HepG2 (cell line): ENCODE data around the gene EED. TPM values are rescaled to one million over a fixed set of nuclear protein-coding genes. Genes with fewer than 3 reads are reported as not detected.

Experiments used
- ATAC-seq: fragments of 200-7000 bp; cut with Tn5 transposase; 3 replicates; pipeline ENCODE4 v1.9.1; 2020; ENCODE audit warnings: mild to moderate bottlenecking, moderate library complexity
- BruUV-seq: library from RNA; stranded (reverse); fragments of 400-500 nt; replicated peaks from 2 replicates; lab custom pipeline; 2021; lab: Mats Ljungman, UMichigan
- CTCF ChIA-PET: fragments of 300-600 bp; formaldehyde crosslinking; extraction: SDS; loops from one replicate; lab custom pipeline; 2021; ENCODE audit warnings: low total read pairs, inconsistent platforms, low intra/inter-chr PET ratio; lab: Yijun Ruan, JAX
- POLR2A ChIA-PET: fragments of 350-600 bp; sonication (Branson Sonifier 250); formaldehyde crosslinking; loops from one replicate; lab custom pipeline; 2020; ENCODE audit warnings: antibody characterized with exemption, inconsistent platforms; lab: Yijun Ruan, JAX
- DNase-seq: peaks from one replicate; pipeline ENCODE4 v3.0.0-alpha.2; 2015; ENCODE audit warnings: low spot score
- FAIRE-seq: peaks from 3 replicates; lab custom pipeline; 2011; peaks lifted over from hg19 to GRCh38; lab: Jason Lieb, UNC
- H2AFZ ChIP-seq: one replicate; pipeline ENCODE4 v1.6.1; 2011; ENCODE audit warnings: low read length, inconsistent platforms
- H3K27ac ChIP-seq: fragments of 300-600 bp; 3 replicates; pipeline ENCODE4 v1.8.0; 2011; ENCODE audit warnings: mixed run types, mild to moderate bottlenecking, mixed read lengths, low read length, inconsistent platforms; ENCODE audit not compliant: insufficient read depth; ENCODE audit errors: extremely low read length
- H3K27me3 ChIP-seq, 2 experiments: fragments of 200-600 bp in 1 of 2; 2 replicates in 1 of 2; 3 replicates in 1 of 2; pipeline versions ENCODE4 v1.6.0 to v1.8.0; 2011; ENCODE audit warnings: low read length in 2 of 2, mild to moderate bottlenecking in 2 of 2, moderate library complexity in 2 of 2, inconsistent platforms in 1 of 2; ENCODE audit not compliant: insufficient read depth in 2 of 2, control insufficient read depth in 1 of 2
- H3K36me3 ChIP-seq, 2 experiments: fragments of 200-600 bp in 1 of 2; replicated peaks in 1 of 2; 2 replicates in 1 of 2; 3 replicates in 1 of 2; pipeline versions ENCODE4 v1.5.1 to v1.8.0; 2011; ENCODE audit warnings: low read length in 2 of 2, inconsistent platforms in 1 of 2; ENCODE audit not compliant: insufficient read depth in 2 of 2, control insufficient read depth in 1 of 2
- H3K4me1 ChIP-seq: 2 replicates; pipeline ENCODE4 v1.5.1; 2012; ENCODE audit warnings: low read length, inconsistent platforms; ENCODE audit not compliant: insufficient read depth
- H3K4me2 ChIP-seq: 2 replicates; pipeline ENCODE4 v1.6.0; 2011; ENCODE audit warnings: low read depth, low read length, inconsistent platforms
- H3K4me3 ChIP-seq, 3 experiments: fragments of 200-600 bp in 1 of 3; sonication (generic), shearing (Covaris generic) in 1 of 3; replicated peaks in 1 of 3; 2 replicates each; pipeline ENCODE4 v1.5.1; 2011 to 2016; ENCODE audit warnings: low read length in 3 of 3, inconsistent platforms in 2 of 3, low read depth in 2 of 3, mild to moderate bottlenecking in 2 of 3, control low read depth in 1 of 3, mixed read lengths in 1 of 3; ENCODE audit not compliant: insufficient read depth in 1 of 3
- H3K79me2 ChIP-seq: one replicate; pipeline ENCODE4 v1.6.1; 2011; ENCODE audit warnings: low read length, inconsistent platforms; ENCODE audit not compliant: insufficient read depth
- H3K9ac ChIP-seq: 2 replicates; pipeline ENCODE4 v1.6.0; 2011; ENCODE audit warnings: mild to moderate bottlenecking, low read depth, low read length, inconsistent platforms; ENCODE audit not compliant: insufficient read depth
- H3K9me3 ChIP-seq: 2 replicates; pipeline ENCODE4 v1.5.1; 2012; ENCODE audit warnings: mild to moderate bottlenecking, low read length
- H4K20me1 ChIP-seq: 2 replicates; pipeline ENCODE4 v1.6.0; 2011; ENCODE audit warnings: inconsistent platforms, mild to moderate bottlenecking, low read length, moderate library complexity; ENCODE audit not compliant: insufficient read depth
- ARID2 ChIP-seq: sonication (generic); formaldehyde crosslinking; IDR thresholded peaks from 2 replicates; pipeline ENCODE4 v1.8.1; 2022; ENCODE audit warnings: mild to moderate bottlenecking, missing genetic modification reagents, borderline replicate concordance
- CHD2 ChIP-seq: IDR thresholded peaks from 2 replicates; pipeline ENCODE4 v1.6.1; 2011; ENCODE audit warnings: low read depth, low read length, improper control_type of control experiment
- ELF4 ChIP-seq: sonication (generic); formaldehyde crosslinking; IDR thresholded peaks from 2 replicates; pipeline ENCODE4 v1.5.0; 2020; ENCODE audit warnings: missing genetic modification reagents, mild to moderate bottlenecking, moderate library complexity, borderline replicate concordance
- JUN ChIP-seq: sonication (generic); formaldehyde crosslinking; IDR thresholded peaks from 2 replicates; pipeline ENCODE4 v1.4.0; 2020; ENCODE audit warnings: mild to moderate bottlenecking, missing genetic modification reagents
- NONO ChIP-seq, 2 experiments: fragments of 450-650 bp in 1 of 2; sonication (generic) in 1 of 2; formaldehyde crosslinking in 1 of 2; IDR thresholded peaks in 1 of 2; conservative IDR thresholded peaks in 1 of 2; 2 replicates each; pipeline versions ENCODE4 v1.6.1 to v1.8.0; 2017 to 2022; ENCODE audit warnings: mild to moderate bottlenecking in 1 of 2, missing genetic modification reagents in 1 of 2, moderate library complexity in 1 of 2
- PRMT3 ChIP-seq: sonication (generic); formaldehyde crosslinking; IDR thresholded peaks from 2 replicates; pipeline ENCODE4 v1.8.1; 2022; ENCODE audit warnings: low read depth, mild to moderate bottlenecking, moderate library complexity, missing genetic modification reagents, borderline replicate concordance
- RFX1 ChIP-seq: fragments of 450-650 bp; IDR thresholded peaks from 2 replicates; pipeline ENCODE4 v1.6.1; 2017
- SP2 ChIP-seq: sonication (generic); formaldehyde crosslinking; IDR thresholded peaks from 2 replicates; pipeline ENCODE4 v1.5.1; 2020; ENCODE audit warnings: mild to moderate bottlenecking, missing genetic modification reagents
- SP5 ChIP-seq: IDR thresholded peaks from 2 replicates; pipeline ENCODE4 v1.6.1; 2016; ENCODE audit warnings: low read depth, borderline replicate concordance
- STAT5B ChIP-seq: sonication (generic); formaldehyde crosslinking; IDR thresholded peaks from 2 replicates; pipeline ENCODE4 v1.4.0; 2020; ENCODE audit warnings: missing genetic modification reagents
- SUZ12 ChIP-seq: fragments of 150-350 bp; IDR thresholded peaks from 2 replicates; pipeline ENCODE4 v1.6.1; 2014; ENCODE audit warnings: low read depth, low read length
- TOE1 ChIP-seq: sonication (generic); formaldehyde crosslinking; IDR thresholded peaks from 2 replicates; pipeline ENCODE4 v1.4.0; 2020; ENCODE audit warnings: mild to moderate bottlenecking, missing genetic modification reagents
- ZNF543 ChIP-seq: sonication (generic); formaldehyde crosslinking; IDR thresholded peaks from 2 replicates; pipeline ENCODE4 v1.4.0; 2020; ENCODE audit warnings: mild to moderate bottlenecking, missing genetic modification reagents
- ZNF616 ChIP-seq: sonication (generic); formaldehyde crosslinking; IDR thresholded peaks from 2 replicates; pipeline ENCODE4 v1.5.0; 2020; ENCODE audit warnings: low read depth, mild to moderate bottlenecking, missing genetic modification reagents
- ZNF781 ChIP-seq: sonication (generic); formaldehyde crosslinking; IDR thresholded peaks from 2 replicates; pipeline ENCODE4 v1.5.1; 2020; ENCODE audit warnings: borderline replicate concordance, mild to moderate bottlenecking, missing genetic modification reagents; ENCODE audit errors: not compliant biosample characterization
- ZSCAN30 ChIP-seq: sonication (generic); formaldehyde crosslinking; IDR thresholded peaks from 2 replicates; pipeline ENCODE4 v1.5.0; 2020; ENCODE audit warnings: mild to moderate bottlenecking, missing genetic modification reagents
- WGBS: methylation state at CpG from one replicate; pipeline ENCODE4 v1.1.6; 2017; ENCODE audit warnings: low lambda C conversion rate; 5-methylcytosine and 5-hydroxymethylcytosine counted together
- in situ Hi-C: cut with HindIII; loops from 2 replicates; pipeline ENCODE4 v1.10.0; 2017; ENCODE audit warnings: low pct_unique_long_range_greater_than_20kb; ENCODE audit not compliant: extremely low pct_ligation_motif_present
- intact Hi-C: fragments of 100-400 bp; cut with micrococcal nuclease; formaldehyde crosslinking; loops from one replicate; pipeline ENCODE4 v1.10.0; 2022; ENCODE audit not compliant: unreplicated experiment
- polyA plus RNA-seq, 8 experiments: library from polyadenylated mRNA; depleted of rRNA in 3 of 8; stranded (reverse) in 7 of 8; unstranded in 1 of 8; fragments of >200 nt; fragmentation: Illumina TruSeq in 4 of 8; extraction: Trizol in 4 of 8; gene quantifications; 2 replicates each; pipeline versions ENCODE4 v1.2.1 to v1.2.3, GENCODE V29; 2011 to 2016; ENCODE audit warnings: low read depth in 4 of 8, missing spikeins in 1 of 8, mixed read lengths in 1 of 8; ENCODE audit not compliant: insufficient read depth in 1 of 8
- total RNA-seq, 5 experiments: library from RNA; depleted of rRNA; stranded (reverse); fragments of >200 nt; fragmentation: Illumina TruSeq; extraction: Trizol; gene quantifications; 2 replicates each; pipeline ENCODE4 v1.2.3, GENCODE V29; 2016; ENCODE audit warnings: low read depth in 1 of 5
- TF ChIP-seq, protein P1 (sequence below): sonication (generic); formaldehyde crosslinking; IDR thresholded peaks from 2 replicates; pipeline ENCODE4 v1.4.0; 2020; ENCODE audit warnings: missing genetic modification reagents
- TF ChIP-seq, protein P2 (sequence below): sonication (generic); formaldehyde crosslinking; conservative IDR thresholded peaks from 2 replicates; pipeline ENCODE4 v1.8.0; 2022; ENCODE audit warnings: low read depth, missing genetic modification reagents

The EED gene
- total and polyA plus RNA-seq, 2 of the 13 experiments (the other 11 are each of a cell fraction or from before 2014, with no cell fraction given), result 11.0 to 28.4 TPM

DNA sequence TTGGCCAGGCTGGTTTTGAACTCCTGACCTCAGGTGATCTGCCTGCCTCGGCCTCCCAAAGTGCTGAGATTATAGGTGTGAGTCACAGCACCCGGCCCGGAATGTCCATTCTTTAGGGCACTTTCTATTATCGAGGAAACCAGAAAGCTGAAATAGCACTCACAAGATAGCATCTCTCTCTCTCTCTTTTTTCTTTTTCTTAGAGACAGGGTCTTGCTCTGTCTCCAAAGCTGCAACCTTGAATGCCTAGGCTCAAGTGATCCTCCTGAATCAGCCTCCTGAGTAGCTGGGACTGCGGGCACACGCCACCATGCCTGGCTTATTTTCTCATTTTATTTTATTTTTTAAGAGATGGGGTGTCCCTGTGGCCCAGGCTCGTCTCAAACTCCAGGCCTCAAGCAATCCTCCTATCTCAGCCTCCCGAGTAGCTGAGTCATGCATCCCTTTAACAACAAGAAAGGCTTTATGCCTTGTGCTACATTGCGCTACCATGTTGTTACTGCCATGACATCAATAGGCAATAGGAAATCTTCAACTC lies 7.2 kb upstream of the EED start (continued):
- TF ChIP-seq STAT5B (CRISPR knock-in tag), result no peak
- TF ChIP-seq SP5, result no peak
- TF ChIP-seq PRMT3 (CRISPR knock-in tag), result no peak
- no peak for TF ChIP-seq ZNF781
- TF ChIP-seq RFX1, result no peak
- no peak for TF ChIP-seq NONO (IDR thresholded peaks at IDR 0.05)
- TF ChIP-seq NONO (CRISPR knock-in tag; conservative IDR thresholded peaks at IDR 0.05), result no peak
- TF ChIP-seq ZNF543 (CRISPR knock-in tag), result no peak

DNA sequence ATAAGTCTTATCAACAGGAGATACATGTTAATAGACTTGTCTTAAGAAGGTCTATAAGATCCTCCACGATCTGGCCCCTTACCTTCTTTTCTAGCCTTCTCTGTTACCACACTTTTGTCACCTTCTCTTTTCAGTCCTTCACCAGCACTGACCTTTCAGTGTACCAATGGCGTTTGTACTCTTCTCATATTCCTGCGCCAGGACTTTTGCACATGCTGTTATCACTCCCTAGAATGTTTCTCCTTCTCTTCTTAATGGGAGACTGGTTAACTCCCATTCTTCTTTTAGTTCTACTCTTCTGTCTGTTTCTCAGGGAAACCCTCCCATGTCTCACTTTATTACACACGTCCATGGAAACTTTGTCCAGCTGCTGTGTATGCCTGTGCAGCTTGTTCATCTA lies 4.4 kb upstream of the EED start:
- Histone ChIP-seq H3K27ac (no peak overlapping the region), H3K79me2 (no peaks in the 10 kb centered on the region), H3K36me3 (no peaks in the 10 kb centered on the region), H3K9ac (no peak overlapping the region), H3K4me3 (no peak overlapping the region), H3K27me3 (peaks cover 0 to 7% of the 10 kb centered on the region in 2 experiments; a peak in 2 of 5 replicates), H4K20me1 (no peaks in the 10 kb centered on the region), H3K4me1 (peaks cover 14% of the 10 kb centered on the region), H2AFZ (no peak overlapping the region), H3K9me3 (no peaks in the 10 kb centered on the region), H3K4me2 (no peak overlapping the region)
- no peak for FAIRE-seq
- DNase-seq, result no peak
- no peak for ATAC-seq
- 24% methylated on average over 4 of the region's 4 CpGs for WGBS
- ChIA-PET POLR2A (no interaction called here), CTCF (no interaction called here)
- intact Hi-C loops, result loop anchor here (2.0 kb wide), 1 partner anchor 13 kb away; no protein-coding TSS in a partner anchor
- TF ChIP-seq SP2 (CRISPR knock-in tag), result no peak
- no peak for TF ChIP-seq SUZ12
- TF ChIP-seq, protein P1, sequence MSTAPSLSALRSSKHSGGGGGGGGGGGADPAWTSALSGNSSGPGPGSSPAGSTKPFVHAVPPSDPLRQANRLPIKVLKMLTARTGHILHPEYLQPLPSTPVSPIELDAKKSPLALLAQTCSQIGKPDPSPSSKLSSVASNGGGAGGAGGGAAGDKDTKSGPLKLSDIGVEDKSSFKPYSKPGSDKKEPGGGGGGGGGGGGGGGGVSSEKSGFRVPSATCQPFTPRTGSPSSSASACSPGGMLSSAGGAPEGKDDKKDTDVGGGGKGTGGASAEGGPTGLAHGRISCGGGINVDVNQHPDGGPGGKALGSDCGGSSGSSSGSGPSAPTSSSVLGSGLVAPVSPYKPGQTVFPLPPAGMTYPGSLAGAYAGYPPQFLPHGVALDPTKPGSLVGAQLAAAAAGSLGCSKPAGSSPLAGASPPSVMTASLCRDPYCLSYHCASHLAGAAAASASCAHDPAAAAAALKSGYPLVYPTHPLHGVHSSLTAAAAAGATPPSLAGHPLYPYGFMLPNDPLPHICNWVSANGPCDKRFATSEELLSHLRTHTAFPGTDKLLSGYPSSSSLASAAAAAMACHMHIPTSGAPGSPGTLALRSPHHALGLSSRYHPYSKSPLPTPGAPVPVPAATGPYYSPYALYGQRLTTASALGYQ, result no peak
- no peak for TF ChIP-seq ELF4 (CRISPR knock-in tag)
- no peak for TF ChIP-seq ZNF616 (CRISPR knock-in tag)
- no peak for TF ChIP-seq JUN (CRISPR knock-in tag)
- TF ChIP-seq TOE1 (CRISPR knock-in tag), result no peak
- TF ChIP-seq ZSCAN30 (CRISPR knock-in tag), result no peak
- TF ChIP-seq CHD2, result no peak
- TF ChIP-seq ARID2 (CRISPR knock-in tag), result no peak
- TF ChIP-seq, protein P2, sequence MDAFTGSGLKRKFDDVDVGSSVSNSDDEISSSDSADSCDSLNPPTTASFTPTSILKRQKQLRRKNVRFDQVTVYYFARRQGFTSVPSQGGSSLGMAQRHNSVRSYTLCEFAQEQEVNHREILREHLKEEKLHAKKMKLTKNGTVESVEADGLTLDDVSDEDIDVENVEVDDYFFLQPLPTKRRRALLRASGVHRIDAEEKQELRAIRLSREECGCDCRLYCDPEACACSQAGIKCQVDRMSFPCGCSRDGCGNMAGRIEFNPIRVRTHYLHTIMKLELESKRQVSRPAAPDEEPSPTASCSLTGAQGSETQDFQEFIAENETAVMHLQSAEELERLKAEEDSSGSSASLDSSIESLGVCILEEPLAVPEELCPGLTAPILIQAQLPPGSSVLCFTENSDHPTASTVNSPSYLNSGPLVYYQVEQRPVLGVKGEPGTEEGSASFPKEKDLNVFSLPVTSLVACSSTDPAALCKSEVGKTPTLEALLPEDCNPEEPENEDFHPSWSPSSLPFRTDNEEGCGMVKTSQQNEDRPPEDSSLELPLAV (CRISPR knock-in tag), result no peak
- in situ Hi-C loops, result no loop called here
- no TSS peak for BruUV-seq
